ENCODE measurements around the gene NT5C1A.

- TF ChIP-seq CTCF (conservative IDR thresholded peaks at IDR 0.05; ENCODE audit: low read depth, low read length) (no peak), EZH2 (IDR thresholded peaks at IDR 0.05; ENCODE audit: borderline replicate concordance, low read depth, low read length, poor library complexity, severe bottlenecking) (no peak)
Measured at GRCh38 chr1:39681999-39682398, 10.1 kb upstream of the NT5C1A start.

All from A673 (cell line).